GM18951 (cell line): ENCODE results near the gene SYNGR3.

Experiments used
- POLR2A ChIP-seq: IDR thresholded peaks from 4 replicates; pipeline ENCODE4 v1.6.1; 2011; ENCODE audit warnings: mild to moderate bottlenecking; ENCODE audit not compliant: insufficient read length, insufficient read depth; ENCODE audit errors: extremely low read depth
- in situ Hi-C: fragments of 300-500 bp; cut with MboI; formaldehyde crosslinking; loops from one replicate; pipeline ENCODE4 v1.12.0; 2022; ENCODE audit warnings: low sequenced_read_pairs, mixed read lengths, inconsistent platforms; ENCODE audit not compliant: unreplicated experiment

Gene SYNGR3

GRCh38 chr16:1998852-1999801, 9.4 kb downstream of the SYNGR3 start:
- TF ChIP-seq POLR2A = no peak

GRCh38 chr16:1999866-2000514, 10.2 kb downstream of the SYNGR3 start:
- no peak for TF ChIP-seq POLR2A

More at GRCh38 chr16:1998852-1999801, 9.4 kb downstream of the SYNGR3 start:
- in situ Hi-C loops = no loop called here

DNA sequence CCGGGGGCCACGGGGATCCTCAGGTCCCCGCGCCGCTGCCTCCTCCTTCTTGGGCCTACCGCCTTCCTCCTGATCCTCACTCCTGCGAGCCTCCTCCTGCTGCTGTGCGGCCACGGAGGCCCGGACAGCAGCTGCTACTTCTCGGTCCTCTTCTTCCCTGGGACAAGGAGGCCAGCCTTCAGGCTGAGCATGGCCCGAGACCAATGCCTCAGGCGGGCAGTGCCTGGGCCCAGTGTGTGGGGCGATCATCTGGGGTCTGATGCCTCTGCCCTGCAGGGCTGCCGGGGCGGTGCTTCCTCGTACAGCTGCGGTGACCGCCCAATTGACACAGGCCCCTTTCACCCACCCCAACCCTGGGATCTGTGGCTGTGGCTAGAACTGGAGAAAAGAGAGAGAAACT, 11.3 kb downstream of the SYNGR3 start:
- in situ Hi-C loops = no loop called here

More at GRCh38 chr16:1999866-2000514, 10.2 kb downstream of the SYNGR3 start:
- in situ Hi-C loops = no loop called here

DNA sequence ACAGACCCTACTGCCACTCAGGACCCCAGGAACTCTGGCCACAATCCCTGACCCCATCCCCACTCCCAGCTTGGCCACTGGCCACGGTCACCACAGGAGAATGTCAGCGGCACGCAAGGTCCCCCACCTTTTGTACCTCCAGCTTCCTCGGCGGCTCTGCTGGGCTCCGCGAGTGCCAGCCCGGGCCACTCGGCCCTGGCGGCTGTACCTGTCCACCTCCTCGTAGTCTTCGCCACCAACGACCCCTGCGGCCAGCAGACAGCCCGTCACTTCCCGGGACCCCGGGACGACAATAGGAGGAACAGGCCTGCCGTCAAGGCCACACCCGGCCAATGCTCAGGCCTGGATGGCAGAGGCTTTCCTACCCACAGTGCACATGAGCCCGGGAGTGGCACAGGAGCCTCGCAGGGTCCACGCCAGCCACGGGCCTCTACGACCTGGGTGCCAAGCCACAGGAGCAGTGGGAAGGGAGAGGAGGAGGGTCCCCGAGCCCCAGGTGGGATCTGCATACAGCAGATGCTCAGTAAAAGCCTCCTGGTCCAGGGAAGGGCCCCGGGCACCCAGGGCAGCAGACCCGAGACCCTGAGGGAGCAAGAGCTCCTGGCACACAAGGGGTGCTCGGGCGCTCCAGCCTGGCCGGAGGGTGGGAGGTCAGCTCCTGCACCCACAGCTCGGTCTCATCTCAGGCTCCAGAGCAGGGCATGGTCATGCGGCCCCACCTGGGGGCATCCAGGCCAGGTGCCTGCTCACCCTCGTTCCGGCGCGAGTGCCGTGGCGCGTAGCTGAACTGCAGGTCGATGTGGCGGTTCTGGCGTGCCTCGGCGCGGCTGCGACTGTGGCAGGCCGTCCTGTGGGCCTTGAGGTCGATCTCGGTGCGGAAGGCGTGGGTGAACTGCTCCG, 11.9 kb downstream of the SYNGR3 start:
- no peak for TF ChIP-seq POLR2A
- in situ Hi-C loops = no loop called here

More for the DNA sequence above, 11.3 kb downstream of the SYNGR3 start:
- TF ChIP-seq POLR2A = no peak

- in situ Hi-C loops = no loop called here
- TF ChIP-seq POLR2A = no peak
Observed at GRCh38 chr16:2002406-2003230, 12.8 kb downstream of the SYNGR3 start.

GRCh38 chr16:2003231-2003826, 13.6 kb downstream of the SYNGR3 start:
- no peak for TF ChIP-seq POLR2A
- in situ Hi-C loops = no loop called here

GRCh38 chr16:2003827-2004641, 14.3 kb downstream of the SYNGR3 start:
- in situ Hi-C loops = no loop called here
- no peak for TF ChIP-seq POLR2A

- in situ Hi-C loops = no loop called here
- TF ChIP-seq POLR2A = no peak
Observed at GRCh38 chr16:2004795-2005517, 15.2 kb downstream of the SYNGR3 start.

- no peak for TF ChIP-seq POLR2A
- in situ Hi-C loops = no loop called here
Observed at GRCh38 chr16:2005646-2006045, 15.9 kb downstream of the SYNGR3 start.

DNA sequence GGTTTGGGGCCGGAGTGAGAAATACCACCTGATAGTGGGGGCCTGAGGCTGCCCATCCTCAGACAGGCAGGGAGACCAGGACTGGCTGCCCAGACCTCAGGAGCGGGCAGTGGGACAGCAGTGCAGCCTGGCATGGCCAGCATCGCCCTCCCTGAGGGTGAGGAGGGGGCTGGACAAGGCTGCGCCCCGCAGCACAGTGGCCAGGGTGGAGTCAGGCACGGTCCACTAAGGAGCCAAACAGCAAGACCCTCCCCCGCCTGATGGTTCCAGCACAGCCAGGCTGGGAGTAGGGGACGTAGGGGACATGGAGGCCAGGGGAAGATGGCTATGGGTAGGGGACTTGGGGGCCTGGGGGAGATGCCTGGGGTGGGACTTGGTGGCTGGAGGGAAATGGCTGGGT, 16.5 kb downstream of the SYNGR3 start:
- no peak for TF ChIP-seq POLR2A
- in situ Hi-C loops = no loop called here
